Fibroblast of lung (primary cell): ENCODE data around the gene PGM5.
"Not testable (repeated sequence)": the region's sequence is repeated elsewhere in the genome, so short reads cannot be mapped to it uniquely, and the experiment has no call there.

Experiments
- CTCF ChIP-seq, 2 donors: IDR thresholded peaks in 1 of 2; conservative IDR thresholded peaks in 1 of 2; 1 replicate in 1 of 2; 2 replicates in 1 of 2; pipeline ENCODE4 v1.5.1; 2011 to 2012; ENCODE audit warnings: low read length in 2 of 2, control low read depth in 1 of 2, inconsistent platforms in 1 of 2, low read depth in 1 of 2, mild to moderate bottlenecking in 1 of 2
- EZH2 ChIP-seq: IDR thresholded peaks from 2 replicates; pipeline ENCODE4 v1.5.1; 2012; ENCODE audit warnings: low read length, control low read depth, mild to moderate bottlenecking; ENCODE audit errors: missing control alignments

DNA sequence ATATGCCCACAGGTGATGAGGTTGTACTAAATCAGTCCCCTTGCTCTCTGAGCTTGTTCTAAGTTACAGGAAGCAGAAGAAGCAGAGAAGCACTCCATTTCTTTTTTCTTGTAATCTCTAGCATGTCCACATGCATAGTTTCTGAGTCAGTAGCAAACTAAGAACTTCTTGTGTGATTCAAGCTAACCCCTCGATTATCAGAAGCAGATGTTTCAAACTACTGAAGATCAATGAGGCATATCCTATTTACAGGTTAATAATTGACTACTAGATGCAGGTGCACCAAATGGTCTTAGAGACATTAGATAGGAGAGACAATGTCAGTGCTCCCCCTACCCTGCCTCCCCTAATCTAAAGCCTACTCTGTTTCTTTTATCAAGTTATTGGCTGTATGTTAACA is 21.3 kb downstream of the PGM5 start:
- not testable (repeated sequence) for TF ChIP-seq CTCF (conservative IDR thresholded peaks at IDR 0.05 in 1 of 2, IDR thresholded peaks at IDR 0.05 in 1 of 2; ENCODE audit: low read depth in 1 of 2, low read length in 2 of 2); EZH2
